IMR-90 (cell line): ENCODE results near the gene SLC4A2. TPM values are rescaled to one million over a fixed set of nuclear protein-coding genes. Genes with fewer than 3 reads are reported as not detected.
A peak's percentile ranks its signal among the peaks of the same experiment; 100 is the strongest.

Experiments used
- ATAC-seq: fragments of 200-7000 bp; cut with Tn5 transposase; 2 replicates; pipeline ENCODE4 v1.9.1; 2020; ENCODE audit warnings: low read depth, mild to moderate bottlenecking, moderate library complexity
- BruUV-seq: library from RNA; stranded (reverse); fragments of 400-500 nt; replicated peaks from 2 replicates; lab custom pipeline; 2021; lab: Mats Ljungman, UMichigan
- CTCF ChIA-PET: fragments of 300-600 bp; formaldehyde crosslinking; extraction: SDS; loops from one replicate; lab custom pipeline; 2021; ENCODE audit warnings: antibody characterized with exemption; lab: Yijun Ruan, JAX
- POLR2A ChIA-PET: fragments of 300-600 bp; sonication (Branson Sonifier 250); formaldehyde crosslinking; loops from one replicate; lab custom pipeline; 2022; ENCODE audit warnings: antibody characterized with exemption; ENCODE audit not compliant: unreplicated experiment; lab: Charles Lee
- DNase-seq: peaks from one replicate; pipeline ENCODE4 v3.0.0; 2013
- H2AFZ ChIP-seq: replicated peaks from 2 replicates; pipeline ENCODE3; 2013; ENCODE audit warnings: low read length, mild to moderate bottlenecking; ENCODE audit not compliant: poor library complexity
- H2AK5ac ChIP-seq: 2 replicates; pipeline ENCODE4 v1.6.1; 2013; ENCODE audit warnings: low read depth, low read length, inconsistent platforms
- H2AK9ac ChIP-seq: replicated peaks from 2 replicates; pipeline ENCODE3; 2013; ENCODE audit warnings: mild to moderate bottlenecking, low read depth, low read length, moderate library complexity; ENCODE audit not compliant: poor library complexity
- H2BK120ac ChIP-seq: 2 replicates; pipeline ENCODE4 v1.6.1; 2013; ENCODE audit warnings: low read depth, low read length, inconsistent platforms
- H2BK15ac ChIP-seq: 3 replicates; pipeline ENCODE4 v1.6.1; 2013; ENCODE audit warnings: low read depth, low read length, inconsistent platforms
- H2BK20ac ChIP-seq: 2 replicates; pipeline ENCODE4 v1.6.1; 2013; ENCODE audit warnings: low read depth, mild to moderate bottlenecking, inconsistent platforms, low read length, moderate library complexity
- H2BK5ac ChIP-seq: 2 replicates; pipeline ENCODE4 v1.6.1; 2013; ENCODE audit warnings: mild to moderate bottlenecking, low read depth, low read length, inconsistent platforms; ENCODE audit not compliant: poor library complexity, severe bottlenecking
- H3K14ac ChIP-seq: replicated peaks from 2 replicates; pipeline ENCODE4 v1.6.1; 2013; ENCODE audit warnings: low read depth, low read length, inconsistent platforms
- H3K18ac ChIP-seq: 2 replicates; pipeline ENCODE4 v1.6.1; 2013; ENCODE audit warnings: low read depth, low read length, control low read depth
- H3K23ac ChIP-seq: 2 replicates; pipeline ENCODE4 v1.6.1; 2013; ENCODE audit warnings: low read depth, low read length, inconsistent platforms
- H3K27ac ChIP-seq: 2 replicates; pipeline ENCODE4 v1.5.1; 2013; ENCODE audit warnings: mild to moderate bottlenecking, control low read depth, low read length; ENCODE audit not compliant: insufficient read depth
- H3K27me3 ChIP-seq: 2 replicates; pipeline ENCODE4 v1.6.1; 2013; ENCODE audit warnings: low read length; ENCODE audit not compliant: control insufficient read depth, insufficient read depth
- H3K36me3 ChIP-seq: 2 replicates; pipeline ENCODE4 v1.6.1; 2013; ENCODE audit warnings: low read length, mixed read lengths; ENCODE audit not compliant: control insufficient read depth, insufficient read depth
- H3K4ac ChIP-seq: 2 replicates; pipeline ENCODE4 v1.6.1; 2013; ENCODE audit warnings: low read depth, low read length, inconsistent platforms
- H3K4me1 ChIP-seq: 2 replicates; pipeline ENCODE4 v1.6.1; 2013; ENCODE audit warnings: low read length, mixed read lengths; ENCODE audit not compliant: control insufficient read depth, insufficient read depth
- H3K4me2 ChIP-seq: 2 replicates; pipeline ENCODE4 v1.6.1; 2013; ENCODE audit warnings: low read depth, mild to moderate bottlenecking, control low read depth, low read length, moderate library complexity
- H3K4me3 ChIP-seq: 2 replicates; pipeline ENCODE4 v1.5.1; 2013; ENCODE audit warnings: low read depth, mild to moderate bottlenecking, control low read depth, low read length, moderate library complexity; ENCODE audit not compliant: insufficient read depth
- H3K56ac ChIP-seq: 2 replicates; pipeline ENCODE4 v1.6.1; 2013; ENCODE audit warnings: low read length, inconsistent platforms; ENCODE audit not compliant: insufficient read depth; ENCODE audit errors: extremely low read depth
- H3K79me1 ChIP-seq, 2 experiments: 2 replicates each; pipeline ENCODE4 v1.6.1; 2013; ENCODE audit warnings: low read length in 2 of 2, inconsistent platforms in 1 of 2, low read depth in 1 of 2
- H3K9ac ChIP-seq: 2 replicates; pipeline ENCODE4 v1.6.1; 2013; ENCODE audit warnings: low read depth, low read length, control low read depth
- H3K9me1 ChIP-seq: 2 replicates; pipeline ENCODE4 v1.6.1; 2013; ENCODE audit warnings: low read length, inconsistent platforms; ENCODE audit not compliant: insufficient read depth
- H3K9me3 ChIP-seq: 2 replicates; pipeline ENCODE4 v1.6.1; 2013; ENCODE audit warnings: low read length; ENCODE audit not compliant: control insufficient read depth, insufficient read depth
- H4K20me1 ChIP-seq: 2 replicates; pipeline ENCODE4 v1.6.1; 2013; ENCODE audit warnings: low read length, inconsistent platforms; ENCODE audit not compliant: insufficient read depth
- H4K5ac ChIP-seq: 2 replicates; pipeline ENCODE4 v1.6.1; 2013; ENCODE audit warnings: mild to moderate bottlenecking, low read depth, low read length, control low read depth
- H4K8ac ChIP-seq, 2 experiments: 2 replicates each; pipeline ENCODE4 v1.6.1; 2013; ENCODE audit warnings: low read depth in 2 of 2, low read length in 2 of 2, control low read depth in 1 of 2, inconsistent platforms in 1 of 2
- H4K91ac ChIP-seq: 2 replicates; pipeline ENCODE4 v1.6.1; 2013; ENCODE audit warnings: low read depth, low read length, inconsistent platforms; ENCODE audit not compliant: insufficient read depth
- CHD1 ChIP-seq: IDR thresholded peaks from 2 replicates; pipeline ENCODE4 v1.6.1; 2012; ENCODE audit warnings: low read depth, low read length, improper control_type of control experiment
- MAFK ChIP-seq: IDR thresholded peaks from 2 replicates; pipeline ENCODE4 v1.6.1; 2012; ENCODE audit warnings: low read depth, low read length, improper control_type of control experiment
- MXI1 ChIP-seq: IDR thresholded peaks from 2 replicates; pipeline ENCODE4 v1.6.1; 2012; ENCODE audit warnings: low read depth, mild to moderate bottlenecking, low read length, moderate library complexity, borderline replicate concordance
- NFE2L2 ChIP-seq: fragments of 150-350 bp; IDR thresholded peaks from 2 replicates; pipeline ENCODE4 v1.6.1; 2016; ENCODE audit warnings: low read depth, mild to moderate bottlenecking, low read length
- SMC3 ChIP-seq: fragments of 150-350 bp; IDR thresholded peaks from 2 replicates; pipeline ENCODE4 v1.6.1; 2016; ENCODE audit warnings: low read depth, mild to moderate bottlenecking, antibody characterized with exemption, low read length, moderate library complexity
- WGBS, 2 experiments: methylation state at CpG; one replicate each; pipeline versions ENCODE4 v1.1.5 to v1.1.7; 2013; ENCODE audit warnings: missing lambda C conversion rate in 2 of 2; ENCODE audit not compliant: insufficient read length in 1 of 2; ENCODE audit errors: extremely low coverage in 2 of 2; 5-methylcytosine and 5-hydroxymethylcytosine counted together
- dilution Hi-C: fragments of 300-500 bp; cut with HindIII; formaldehyde crosslinking; loops from one replicate; pipeline ENCODE4 v1.14.3; 2018; ENCODE audit warnings: low sequenced_read_pairs; ENCODE audit not compliant: unreplicated experiment
- in situ Hi-C: fragments of 300-500 bp; cut with MboI; formaldehyde crosslinking; loops from 3 replicates; pipeline ENCODE4 v1.14.3; 2019; ENCODE audit warnings: low sequenced_read_pairs, inconsistent platforms, mixed read lengths
- intact Hi-C: fragments of 100-400 bp; cut with micrococcal nuclease; formaldehyde crosslinking; loops from 2 replicates; pipeline ENCODE4 v1.10.0; 2022
- polyA plus RNA-seq, 3 experiments: library from polyadenylated mRNA; depleted of rRNA; stranded (reverse); fragments of >200 nt; gene quantifications; 2 replicates each; pipeline ENCODE4 v1.2.3, GENCODE V29; 2012; ENCODE audit warnings: low replicate concordance in 1 of 3
- total RNA-seq: library from RNA; depleted of rRNA; stranded (reverse); fragments of >200 nt; gene quantifications from 2 replicates; pipeline ENCODE4 v1.2.3, GENCODE V29; 2012
- TF ChIP-seq, protein P1 (sequence below): fragments of 150-350 bp; IDR thresholded peaks from 2 replicates; pipeline ENCODE4 v1.6.1; 2016; ENCODE audit warnings: low read depth, mild to moderate bottlenecking, low read length, moderate library complexity, borderline replicate concordance
- TF ChIP-seq, protein P2 (sequence below): conservative IDR thresholded peaks from 2 replicates; pipeline ENCODE4 v1.5.1; 2012; ENCODE audit warnings: mild to moderate bottlenecking, low read depth, low read length, improper control_type of control experiment

The SLC4A2 gene
- total and polyA plus RNA-seq, 2 of the 4 experiments (the other 2 are of a cell fraction): 29.6 to 91.0 TPM

DNA sequence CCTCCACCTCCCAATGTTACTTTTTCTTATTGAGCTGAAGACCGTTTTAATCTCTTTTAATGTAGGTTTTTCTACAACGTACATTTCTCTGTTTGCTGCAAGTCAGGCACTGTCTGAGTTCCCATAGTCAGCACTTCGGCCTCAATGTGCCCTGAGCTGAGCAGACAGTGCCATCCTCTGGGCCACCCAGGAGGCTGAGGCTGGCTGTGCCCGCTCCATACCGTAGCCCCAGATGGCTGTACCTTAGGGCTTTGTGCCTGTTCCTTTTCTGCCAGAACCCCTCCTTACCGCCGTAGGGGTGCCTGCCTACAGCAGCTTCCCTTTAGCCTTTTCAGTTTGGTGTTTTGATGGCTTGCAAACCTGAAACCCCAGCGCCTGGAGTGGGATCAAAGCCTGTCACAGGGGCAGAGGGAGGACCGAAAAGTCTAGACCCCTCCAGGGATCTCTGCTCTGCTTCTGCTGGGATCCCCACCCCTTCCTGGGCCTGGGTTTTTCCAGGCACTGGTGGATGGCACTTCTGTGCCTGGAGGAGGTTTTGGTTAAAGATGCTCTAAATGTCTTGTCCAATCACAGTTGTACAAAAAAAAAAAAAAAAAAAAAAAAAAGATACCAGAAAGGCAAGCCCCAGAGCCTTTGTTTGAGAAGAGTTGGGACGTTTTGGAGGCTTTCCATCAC, 35.9 kb downstream of the SLC4A2 start:
- H3K9me1 ChIP-seq: peaks cover 12% of the 10 kb centered on the region; the same call in 1 of the 2 replicates
- POLR2A ChIA-PET: no interaction called here
- peaks cover 91% of the 10 kb centered on the region for H4K20me1 ChIP-seq
- WGBS, 2 experiments: 85% methylated on average over 5 of the region's 10 CpGs; no CpG with 5 or more reads in 1 of the 2 experiments
- H2BK15ac ChIP-seq: no peak overlapping the region
- no peak overlapping the region for H3K4me3 ChIP-seq
- H2BK20ac ChIP-seq: no peak overlapping the region
- H3K27ac ChIP-seq: no peak overlapping the region; the same call in 1 of the 2 replicates
- H3K27me3 ChIP-seq: no peaks in the 10 kb centered on the region
- dilution Hi-C loops (no loop called here), intact Hi-C loops (no loop called here), in situ Hi-C loops (no loop called here)
- H3K18ac ChIP-seq: no peak overlapping the region
- no peak for ATAC-seq
- H3K56ac ChIP-seq: no peak overlapping the region
- no peak overlapping the region for H4K5ac ChIP-seq
- peak overlapping the region; percentile 26 for H2AK9ac ChIP-seq
- BruUV-seq: no TSS peak
- no peak overlapping the region for H2BK5ac ChIP-seq
- CTCF ChIA-PET: interaction anchor here (1.3 kb wide), 1 partner anchor 15 kb away, joined by 4 read pairs; no protein-coding TSS in a partner anchor
- H3K4me2 ChIP-seq: no peak overlapping the region
- no peaks in the 10 kb centered on the region for H3K9me3 ChIP-seq
- H3K14ac ChIP-seq: no peak overlapping the region; the same call in 1 of the 2 replicates
- no peak overlapping the region for H4K8ac ChIP-seq
- H3K36me3 ChIP-seq: peaks cover 11% of the 10 kb centered on the region; the same call in 1 of the 2 replicates
- H2AFZ ChIP-seq: no peak overlapping the region
- peaks cover 11% of the 10 kb centered on the region for H3K4me1 ChIP-seq
- DNase-seq: no peak
- no peak overlapping the region; the same call in 1 of the 2 replicates for H2AK5ac ChIP-seq
- H4K91ac ChIP-seq: no peak overlapping the region
- no peak overlapping the region for H3K9ac ChIP-seq
- no peak overlapping the region for H2BK120ac ChIP-seq
- peaks cover 6 to 85% of the 10 kb centered on the region in 2 experiments; a peak in 3 of 4 replicates for H3K79me1 ChIP-seq
- no peak overlapping the region for H3K4ac ChIP-seq
- TF ChIP-seq MXI1: no peak
- TF ChIP-seq SMC3: no peak
- no peak for TF ChIP-seq NFE2L2
- 0 out of 2 replicates have a peak, but pooled peaks have one; percentile 8 for TF ChIP-seq MAFK
- no peak for TF ChIP-seq CHD1
- TF ChIP-seq, protein P1, sequence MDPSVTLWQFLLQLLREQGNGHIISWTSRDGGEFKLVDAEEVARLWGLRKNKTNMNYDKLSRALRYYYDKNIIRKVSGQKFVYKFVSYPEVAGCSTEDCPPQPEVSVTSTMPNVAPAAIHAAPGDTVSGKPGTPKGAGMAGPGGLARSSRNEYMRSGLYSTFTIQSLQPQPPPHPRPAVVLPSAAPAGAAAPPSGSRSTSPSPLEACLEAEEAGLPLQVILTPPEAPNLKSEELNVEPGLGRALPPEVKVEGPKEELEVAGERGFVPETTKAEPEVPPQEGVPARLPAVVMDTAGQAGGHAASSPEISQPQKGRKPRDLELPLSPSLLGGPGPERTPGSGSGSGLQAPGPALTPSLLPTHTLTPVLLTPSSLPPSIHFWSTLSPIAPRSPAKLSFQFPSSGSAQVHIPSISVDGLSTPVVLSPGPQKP: no peak
- TF ChIP-seq, protein P2, sequence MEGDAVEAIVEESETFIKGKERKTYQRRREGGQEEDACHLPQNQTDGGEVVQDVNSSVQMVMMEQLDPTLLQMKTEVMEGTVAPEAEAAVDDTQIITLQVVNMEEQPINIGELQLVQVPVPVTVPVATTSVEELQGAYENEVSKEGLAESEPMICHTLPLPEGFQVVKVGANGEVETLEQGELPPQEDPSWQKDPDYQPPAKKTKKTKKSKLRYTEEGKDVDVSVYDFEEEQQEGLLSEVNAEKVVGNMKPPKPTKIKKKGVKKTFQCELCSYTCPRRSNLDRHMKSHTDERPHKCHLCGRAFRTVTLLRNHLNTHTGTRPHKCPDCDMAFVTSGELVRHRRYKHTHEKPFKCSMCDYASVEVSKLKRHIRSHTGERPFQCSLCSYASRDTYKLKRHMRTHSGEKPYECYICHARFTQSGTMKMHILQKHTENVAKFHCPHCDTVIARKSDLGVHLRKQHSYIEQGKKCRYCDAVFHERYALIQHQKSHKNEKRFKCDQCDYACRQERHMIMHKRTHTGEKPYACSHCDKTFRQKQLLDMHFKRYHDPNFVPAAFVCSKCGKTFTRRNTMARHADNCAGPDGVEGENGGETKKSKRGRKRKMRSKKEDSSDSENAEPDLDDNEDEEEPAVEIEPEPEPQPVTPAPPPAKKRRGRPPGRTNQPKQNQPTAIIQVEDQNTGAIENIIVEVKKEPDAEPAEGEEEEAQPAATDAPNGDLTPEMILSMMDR: 0 out of 2 replicates have a peak, but pooled peaks have one; percentile 1
- no peak overlapping the region for H3K23ac ChIP-seq
